Stimulated activated CD8-positive, alpha-beta memory T cell treated with anti-CD3 and anti-CD28 coated beads, Interleukin-15, amount 100 ng/mL, for 24 hours (primary cell): Measurements from ENCODE around the gene MR1.

Experiments
- DNase-seq: peaks from one replicate; pipeline ENCODE4 v3.0.0-alpha.2; 2020; ENCODE audit warnings: low read depth

Gene MR1

GRCh38 chr1:181064011-181064623 lies 30.3 kb downstream of the MR1 start:
- DNase-seq, result no peak

- DNase-seq, result no peak
These were observed 30.9 kb downstream of the MR1 start for GRCh38 chr1:181064702-181065101.

- no peak for DNase-seq
These were observed 39.9 kb downstream of the MR1 start for GRCh38 chr1:181073638-181074037.

- DNase-seq, result no peak
These were observed 42.1 kb downstream of the MR1 start for GRCh38 chr1:181075766-181076350.

- DNase-seq, result no peak
These were observed 43.1 kb downstream of the MR1 start for GRCh38 chr1:181076852-181077251.

- no peak for DNase-seq
These were observed 43.9 kb downstream of the MR1 start for GRCh38 chr1:181077576-181078242.

- DNase-seq, result no peak
These were observed 45.6 kb downstream of the MR1 start for GRCh38 chr1:181079382-181079781.

- no peak for DNase-seq
These were observed 46.1 kb downstream of the MR1 start for GRCh38 chr1:181079920-181080319.

GRCh38 chr1:181080556-181080955 lies 46.8 kb downstream of the MR1 start:
- no peak for DNase-seq

- no peak for DNase-seq
These were observed 47.6 kb downstream of the MR1 start for GRCh38 chr1:181081395-181081794.

GRCh38 chr1:181083842-181084605 lies 50.2 kb downstream of the MR1 start:
- no peak for DNase-seq

- DNase-seq, result no peak
These were observed 50.8 kb downstream of the MR1 start for GRCh38 chr1:181084606-181084969.

GRCh38 chr1:181086091-181086490 lies 52.3 kb downstream of the MR1 start:
- DNase-seq, result no peak

- no peak for DNase-seq
These were observed 53.1 kb downstream of the MR1 start for GRCh38 chr1:181086926-181087325.

- no peak for DNase-seq
These were observed 53.7 kb downstream of the MR1 start for GRCh38 chr1:181087400-181087901.

GRCh38 chr1:181088079-181089016 lies 54.6 kb downstream of the MR1 start, which contains the start of gene IER5:
TSS of gene IER5 (plus strand) at chr1:181088700. CDS start at chr1:181088903, 203 bp downstream.
- peak; percentile 91 for DNase-seq

GRCh38 chr1:181089017-181089675 lies 55.4 kb downstream of the MR1 start:
- DNase-seq, result no peak

- no peak for DNase-seq
These were observed 56.1 kb downstream of the MR1 start for GRCh38 chr1:181089676-181090544.

GRCh38 chr1:181090641-181091126 lies 56.9 kb downstream of the MR1 start:
- DNase-seq, result no peak
